Measurements from ENCODE around the gene LIPA.

DNA sequence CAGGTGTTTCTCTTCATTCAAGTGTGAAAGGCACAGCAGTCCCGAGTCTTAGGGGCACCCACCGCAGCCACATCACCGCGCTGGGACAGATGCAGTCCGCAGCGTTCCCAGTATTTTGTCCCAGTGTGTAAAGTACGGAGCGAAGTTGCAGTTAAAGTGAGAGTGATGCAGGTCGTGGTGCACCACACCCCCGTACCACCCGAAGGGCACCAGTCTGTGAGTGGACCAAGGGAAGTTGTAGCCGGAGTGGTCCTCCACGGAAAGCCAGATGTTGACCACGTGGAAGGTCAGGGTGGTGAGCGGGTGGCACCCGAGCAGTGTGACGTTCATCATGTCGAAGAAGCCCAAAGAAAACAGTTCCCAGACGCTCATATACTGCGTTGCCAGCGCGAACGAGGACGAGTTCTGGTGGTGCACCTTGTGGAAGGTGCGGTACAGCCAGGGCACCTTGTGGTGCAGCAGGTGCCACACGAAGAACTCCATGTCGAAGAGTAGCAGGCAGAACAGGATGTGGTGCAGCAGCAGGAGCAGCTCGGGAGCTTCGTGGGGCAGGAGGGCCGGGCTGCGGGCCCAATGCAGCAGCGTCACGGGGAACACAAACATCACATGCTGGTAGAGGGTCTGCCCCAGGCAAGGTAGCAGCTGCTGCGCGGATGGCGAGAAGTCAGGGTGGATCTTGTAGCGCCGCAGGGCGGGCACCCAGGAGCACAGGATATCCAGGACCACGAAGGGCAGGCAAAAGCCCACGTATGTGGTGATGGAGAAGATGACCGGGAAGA is 45.0 kb downstream of the LIPA start:
- TF ChIP-seq, protein P1, sequence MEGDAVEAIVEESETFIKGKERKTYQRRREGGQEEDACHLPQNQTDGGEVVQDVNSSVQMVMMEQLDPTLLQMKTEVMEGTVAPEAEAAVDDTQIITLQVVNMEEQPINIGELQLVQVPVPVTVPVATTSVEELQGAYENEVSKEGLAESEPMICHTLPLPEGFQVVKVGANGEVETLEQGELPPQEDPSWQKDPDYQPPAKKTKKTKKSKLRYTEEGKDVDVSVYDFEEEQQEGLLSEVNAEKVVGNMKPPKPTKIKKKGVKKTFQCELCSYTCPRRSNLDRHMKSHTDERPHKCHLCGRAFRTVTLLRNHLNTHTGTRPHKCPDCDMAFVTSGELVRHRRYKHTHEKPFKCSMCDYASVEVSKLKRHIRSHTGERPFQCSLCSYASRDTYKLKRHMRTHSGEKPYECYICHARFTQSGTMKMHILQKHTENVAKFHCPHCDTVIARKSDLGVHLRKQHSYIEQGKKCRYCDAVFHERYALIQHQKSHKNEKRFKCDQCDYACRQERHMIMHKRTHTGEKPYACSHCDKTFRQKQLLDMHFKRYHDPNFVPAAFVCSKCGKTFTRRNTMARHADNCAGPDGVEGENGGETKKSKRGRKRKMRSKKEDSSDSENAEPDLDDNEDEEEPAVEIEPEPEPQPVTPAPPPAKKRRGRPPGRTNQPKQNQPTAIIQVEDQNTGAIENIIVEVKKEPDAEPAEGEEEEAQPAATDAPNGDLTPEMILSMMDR (conservative IDR thresholded peaks at IDR 0.05; ENCODE audit: low read depth, low read length), result no peak
- TF ChIP-seq EZH2 (IDR thresholded peaks at IDR 0.05; ENCODE audit: borderline replicate concordance, low read depth, low read length, poor library complexity, severe bottlenecking), result no peak

All from A673 (cell line).